Suprapubic skin (tissue), 3 donors: ENCODE results near the gene CFAP77.

ENCODE experiments used
- CTCF ChIP-seq, 2 donors: fragments of 200-600 bp in 1 of 2; fragments of 450-650 bp in 1 of 2; sonication (generic) in 1 of 2; IDR thresholded peaks; one replicate each; pipeline ENCODE4 v1.5.1; 2016 to 2019; ENCODE audit warnings: antibody characterized with exemption in 2 of 2, mild to moderate bottlenecking in 1 of 2, moderate library complexity in 1 of 2
- POLR2AphosphoS5 ChIP-seq, 3 donors: sonication (generic); formaldehyde crosslinking; IDR thresholded peaks; one replicate each; pipeline ENCODE4 v1.6.1; 2017; ENCODE audit warnings: antibody characterized with exemption in 3 of 3

- TF ChIP-seq CTCF (IDR thresholded peaks at IDR 0.05) (no peak), POLR2AphosphoS5 (IDR thresholded peaks at IDR 0.05) (no peak)
These were observed 22.9 kb upstream of the CFAP77 start for GRCh38 chr9:132387133-132387532.
